H1 (cell line): Measurements from ENCODE around the gene PRKAG1.

Experiments
- BRCA1 ChIP-seq: IDR thresholded peaks from 2 replicates; pipeline ENCODE4 v1.6.1; 2012; ENCODE audit warnings: low read depth, low read length, improper control_type of control experiment
- CEBPB ChIP-seq: IDR thresholded peaks from 2 replicates; pipeline ENCODE4 v1.6.1; 2012; ENCODE audit warnings: low read depth, low read length
- EZH2 ChIP-seq: fragments of 200-600 bp; sonication (generic); IDR thresholded peaks from 2 replicates; pipeline ENCODE4 v1.7.1; 2012; ENCODE audit warnings: low read depth, mild to moderate bottlenecking, moderate library complexity, low read length, inconsistent platforms; ENCODE audit not compliant: severe bottlenecking
- KDM1A ChIP-seq: fragments of 200-600, 300-600 bp; sonication (generic); IDR thresholded peaks from 2 replicates; pipeline ENCODE4 v1.7.1; 2016; ENCODE audit warnings: mild to moderate bottlenecking, low read length, borderline replicate concordance
- PHF8 ChIP-seq: fragments of 200-600 bp; sonication (generic); conservative IDR thresholded peaks from 2 replicates; pipeline ENCODE4 v1.7.1; 2012; ENCODE audit warnings: low read depth, mild to moderate bottlenecking, inconsistent platforms, low read length, moderate library complexity
- POLR2A ChIP-seq, 2 experiments: IDR thresholded peaks; 1 replicate in 1 of 2; 2 replicates in 1 of 2; pipeline ENCODE4 v1.6.1; 2011; ENCODE audit warnings: low read depth in 2 of 2, low read length in 2 of 2, mild to moderate bottlenecking in 2 of 2; ENCODE audit errors: control extremely low read depth in 1 of 2
- POLR2AphosphoS5 ChIP-seq: IDR thresholded peaks from 2 replicates; pipeline ENCODE4 v1.6.1; 2011; ENCODE audit warnings: low read depth, low read length
- SP4 ChIP-seq: IDR thresholded peaks from 2 replicates; pipeline ENCODE4 v1.6.1; 2012; ENCODE audit warnings: low read length, inconsistent platforms
- TAF1 ChIP-seq: IDR thresholded peaks from 2 replicates; pipeline ENCODE4 v1.6.1; 2011; ENCODE audit warnings: mild to moderate bottlenecking, low read depth, low read length
- TF ChIP-seq, protein P1 (sequence below), 3 experiments: IDR thresholded peaks; 1 replicate in 2 of 3; 2 replicates in 1 of 3; pipeline versions ENCODE4 v1.5.1 to v1.6.1; 2011; ENCODE audit warnings: low read length in 3 of 3, mild to moderate bottlenecking in 3 of 3, inconsistent platforms in 2 of 3, low read depth in 1 of 3, moderate library complexity in 1 of 3; ENCODE audit not compliant: insufficient read depth in 1 of 3; ENCODE audit errors: control extremely low read depth in 1 of 3
- TF ChIP-seq, protein P2 (sequence below): IDR thresholded peaks from 2 replicates; pipeline ENCODE4 v1.6.1; 2012; ENCODE audit warnings: inconsistent platforms

DNA sequence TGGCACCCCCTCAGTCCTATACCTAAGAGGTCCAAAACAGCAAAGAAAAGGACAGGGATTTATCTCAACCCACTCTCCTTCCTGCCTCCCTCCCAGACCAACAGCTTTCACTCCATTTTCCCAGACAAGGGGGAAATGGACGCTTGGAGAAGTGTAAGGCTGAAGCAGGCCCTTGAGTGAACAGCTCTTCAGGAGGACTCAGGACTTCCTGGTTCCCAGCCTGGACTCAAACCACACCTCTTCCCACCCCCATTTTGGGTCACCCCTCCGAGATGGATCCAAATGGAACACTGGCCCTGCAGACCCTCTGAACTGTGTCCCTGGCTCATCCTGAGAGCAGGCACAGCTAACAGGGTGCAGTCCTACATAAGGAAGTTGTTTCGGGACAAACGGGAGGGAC, 39.3 kb upstream of the PRKAG1 start:
- TF ChIP-seq EZH2 (no peak), BRCA1 (no peak), SP4 (no peak), POLR2A (IDR thresholded peaks at IDR 0.05; ENCODE audit: control extremely low read depth in 1 of 2, low read depth in 2 of 2, low read length in 2 of 2) (no peak), CEBPB (no peak), POLR2AphosphoS5 (no peak), PHF8 (no peak), KDM1A (no peak), TAF1 (no peak)
- TF ChIP-seq, protein P1, sequence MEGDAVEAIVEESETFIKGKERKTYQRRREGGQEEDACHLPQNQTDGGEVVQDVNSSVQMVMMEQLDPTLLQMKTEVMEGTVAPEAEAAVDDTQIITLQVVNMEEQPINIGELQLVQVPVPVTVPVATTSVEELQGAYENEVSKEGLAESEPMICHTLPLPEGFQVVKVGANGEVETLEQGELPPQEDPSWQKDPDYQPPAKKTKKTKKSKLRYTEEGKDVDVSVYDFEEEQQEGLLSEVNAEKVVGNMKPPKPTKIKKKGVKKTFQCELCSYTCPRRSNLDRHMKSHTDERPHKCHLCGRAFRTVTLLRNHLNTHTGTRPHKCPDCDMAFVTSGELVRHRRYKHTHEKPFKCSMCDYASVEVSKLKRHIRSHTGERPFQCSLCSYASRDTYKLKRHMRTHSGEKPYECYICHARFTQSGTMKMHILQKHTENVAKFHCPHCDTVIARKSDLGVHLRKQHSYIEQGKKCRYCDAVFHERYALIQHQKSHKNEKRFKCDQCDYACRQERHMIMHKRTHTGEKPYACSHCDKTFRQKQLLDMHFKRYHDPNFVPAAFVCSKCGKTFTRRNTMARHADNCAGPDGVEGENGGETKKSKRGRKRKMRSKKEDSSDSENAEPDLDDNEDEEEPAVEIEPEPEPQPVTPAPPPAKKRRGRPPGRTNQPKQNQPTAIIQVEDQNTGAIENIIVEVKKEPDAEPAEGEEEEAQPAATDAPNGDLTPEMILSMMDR (IDR thresholded peaks at IDR 0.05; ENCODE audit: control extremely low read depth in 1 of 3, insufficient read depth in 1 of 3, low read depth in 1 of 3, low read length in 3 of 3) = no peak
- TF ChIP-seq, protein P2, sequence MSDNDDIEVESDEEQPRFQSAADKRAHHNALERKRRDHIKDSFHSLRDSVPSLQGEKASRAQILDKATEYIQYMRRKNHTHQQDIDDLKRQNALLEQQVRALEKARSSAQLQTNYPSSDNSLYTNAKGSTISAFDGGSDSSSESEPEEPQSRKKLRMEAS = no peak
